Measurements from ENCODE around the gene GRM7.

GRCh38 chr3:7581831-7582230 is 720.9 kb downstream of the GRM7 start:
- TF ChIP-seq CTCF (IDR thresholded peaks at IDR 0.05) (no peak), POLR2A (IDR thresholded peaks at IDR 0.05) (no peak)
